HepG2 (cell line): ENCODE data around the gene COQ3. TPM values are rescaled to one million over a fixed set of nuclear protein-coding genes. Genes with fewer than 3 reads are reported as not detected.
A peak's percentile ranks its signal among the peaks of the same experiment; 100 is the strongest.

Experiments
- CEBPG ChIP-seq: IDR thresholded peaks from 2 replicates; pipeline ENCODE4 v1.6.1; 2016
- CHD4 ChIP-seq: fragments of 200-600 bp; sonication (generic); IDR thresholded peaks from 2 replicates; pipeline ENCODE4 v1.7.0; 2017; ENCODE audit warnings: mild to moderate bottlenecking, low read length, borderline replicate concordance
- FOXP1 ChIP-seq, 2 experiments: fragments of 450-650 bp in 1 of 2; IDR thresholded peaks; 2 replicates each; pipeline ENCODE4 v1.6.1; 2017 to 2018; ENCODE audit warnings: antibody characterized with exemption in 1 of 2
- GATAD1 ChIP-seq: IDR thresholded peaks from 2 replicates; pipeline ENCODE4 v1.6.1; 2016; ENCODE audit warnings: missing genetic modification reagents, missing compliant biosample characterization
- HMGA1 ChIP-seq: sonication (generic); formaldehyde crosslinking; conservative IDR thresholded peaks from 2 replicates; pipeline ENCODE4 v1.4.0; 2020; ENCODE audit warnings: missing genetic modification reagents
- ISL2 ChIP-seq: sonication (generic); formaldehyde crosslinking; IDR thresholded peaks from 2 replicates; pipeline ENCODE4 v1.5.0; 2020; ENCODE audit warnings: missing genetic modification reagents
- KLF13 ChIP-seq: sonication (generic); formaldehyde crosslinking; IDR thresholded peaks from 2 replicates; pipeline ENCODE4 v1.4.0; 2020; ENCODE audit warnings: mild to moderate bottlenecking, missing genetic modification reagents
- MBD4 ChIP-seq: IDR thresholded peaks from 2 replicates; pipeline ENCODE4 v1.6.1; 2012; ENCODE audit warnings: low read length, inconsistent platforms, borderline replicate concordance
- NCOA1 ChIP-seq: sonication (generic); formaldehyde crosslinking; IDR thresholded peaks from 2 replicates; pipeline ENCODE4 v1.9.0; 2021; ENCODE audit warnings: missing genetic modification reagents
- STAT6 ChIP-seq: sonication (generic); formaldehyde crosslinking; IDR thresholded peaks from 2 replicates; pipeline ENCODE4 v1.4.0; 2020; ENCODE audit warnings: missing genetic modification reagents, mild to moderate bottlenecking, borderline replicate concordance
- TEAD3 ChIP-seq: optimal IDR thresholded peaks from 2 replicates; pipeline ENCODE3; 2016; ENCODE audit warnings: borderline replicate concordance
- ZBTB43 ChIP-seq: sonication (generic); formaldehyde crosslinking; conservative IDR thresholded peaks from 2 replicates; pipeline ENCODE4 v1.4.0; 2020; ENCODE audit warnings: missing genetic modification reagents
- ZBTB7A ChIP-seq: sonication (generic); formaldehyde crosslinking; IDR thresholded peaks from 2 replicates; pipeline ENCODE4 v1.8.0; 2022; ENCODE audit warnings: mild to moderate bottlenecking, missing genetic modification reagents
- ZKSCAN8 ChIP-seq: IDR thresholded peaks from 2 replicates; pipeline ENCODE4 v1.6.1; 2016; ENCODE audit warnings: borderline replicate concordance, missing genetic modification reagents, missing compliant biosample characterization
- ZNF205 ChIP-seq: IDR thresholded peaks from 2 replicates; pipeline ENCODE4 v1.6.1; 2018; ENCODE audit warnings: missing biosample characterization, missing genetic modification reagents
- ZNF263 ChIP-seq: sonication (generic); formaldehyde crosslinking; IDR thresholded peaks from 2 replicates; pipeline ENCODE4 v1.4.0; 2020; ENCODE audit warnings: missing genetic modification reagents
- ZNF292 ChIP-seq: sonication (generic); formaldehyde crosslinking; IDR thresholded peaks from 2 replicates; pipeline ENCODE4 v1.8.1; 2022; ENCODE audit warnings: mild to moderate bottlenecking, low read depth, missing genetic modification reagents, borderline replicate concordance
- ZNF501 ChIP-seq: sonication (generic); formaldehyde crosslinking; IDR thresholded peaks from 2 replicates; pipeline ENCODE4 v1.5.1; 2020; ENCODE audit warnings: mild to moderate bottlenecking, moderate library complexity, missing genetic modification reagents
- ZNF605 ChIP-seq: sonication (generic); formaldehyde crosslinking; IDR thresholded peaks from 2 replicates; pipeline ENCODE4 v1.8.0; 2022; ENCODE audit warnings: mild to moderate bottlenecking, missing genetic modification reagents
- ZNF687 ChIP-seq: sonication (generic); formaldehyde crosslinking; IDR thresholded peaks from 2 replicates; pipeline ENCODE4 v1.5.1; 2020; ENCODE audit warnings: mild to moderate bottlenecking, missing genetic modification reagents, moderate library complexity
- ZNF724P ChIP-seq: sonication (generic); formaldehyde crosslinking; IDR thresholded peaks from 2 replicates; pipeline ENCODE4 v1.8.0; 2022; ENCODE audit warnings: missing genetic modification reagents, borderline replicate concordance
- ZNF737 ChIP-seq: sonication (generic); formaldehyde crosslinking; IDR thresholded peaks from 2 replicates; pipeline ENCODE4 v1.5.0; 2020; ENCODE audit warnings: missing genetic modification reagents, mild to moderate bottlenecking, borderline replicate concordance
- ZSCAN29 ChIP-seq: sonication (generic); formaldehyde crosslinking; conservative IDR thresholded peaks from 2 replicates; pipeline ENCODE4 v1.4.0; 2020; ENCODE audit warnings: mild to moderate bottlenecking, missing genetic modification reagents
- polyA plus RNA-seq, 8 experiments: library from polyadenylated mRNA; depleted of rRNA in 3 of 8; stranded (reverse) in 7 of 8; unstranded in 1 of 8; fragments of >200 nt; fragmentation: Illumina TruSeq in 4 of 8; extraction: Trizol in 4 of 8; gene quantifications; 2 replicates each; pipeline versions ENCODE4 v1.2.1 to v1.2.3, GENCODE V29; 2011 to 2016; ENCODE audit warnings: low read depth in 4 of 8, missing spikeins in 1 of 8, mixed read lengths in 1 of 8; ENCODE audit not compliant: insufficient read depth in 1 of 8
- total RNA-seq, 5 experiments: library from RNA; depleted of rRNA; stranded (reverse); fragments of >200 nt; fragmentation: Illumina TruSeq; extraction: Trizol; gene quantifications; 2 replicates each; pipeline ENCODE4 v1.2.3, GENCODE V29; 2016; ENCODE audit warnings: low read depth in 1 of 5

Gene COQ3
- total and polyA plus RNA-seq, 2 of the 13 experiments (the other 11 are each of a cell fraction or from before 2014, with no cell fraction given): 5.3 to 20.5 TPM

GRCh38 chr6:99393698-99394531 lies at the start of gene COQ3 (continued):
- TF ChIP-seq STAT6 (CRISPR knock-in tag): no peak
- TF ChIP-seq ZNF605 (CRISPR knock-in tag): peak; percentile 74; the same call in 1 of the 2 replicates
- no peak; the same call in 1 of the 2 replicates for TF ChIP-seq ZNF724P (CRISPR knock-in tag)
- no peak for TF ChIP-seq MBD4
- no peak for TF ChIP-seq ZSCAN29 (CRISPR knock-in tag)
- peak; percentile 92 for TF ChIP-seq ZNF687
- TF ChIP-seq HMGA1 (CRISPR knock-in tag): no peak
- no peak for TF ChIP-seq CHD4
- no peak for TF ChIP-seq ZNF292 (CRISPR knock-in tag)
- no peak for TF ChIP-seq NCOA1
- TF ChIP-seq TEAD3: no peak
- TF ChIP-seq ZBTB7A: no peak
- TF ChIP-seq GATAD1 (CRISPR knock-in tag): peak; percentile 73
- no peak for TF ChIP-seq ZNF263 (CRISPR knock-in tag)
- TF ChIP-seq FOXP1 (IDR thresholded peaks at IDR 0.05): no peak
- no peak for TF ChIP-seq FOXP1 (CRISPR knock-in tag; IDR thresholded peaks at IDR 0.05)
- no peak for TF ChIP-seq ZNF205 (CRISPR knock-in tag)
- no peak for TF ChIP-seq ZNF737 (CRISPR knock-in tag)
- TF ChIP-seq CEBPG: no peak
- peak; percentile 59; the same call in 1 of the 2 replicates for TF ChIP-seq ISL2 (CRISPR knock-in tag)
- TF ChIP-seq ZKSCAN8: no peak; the same call in 1 of the 2 replicates
- TF ChIP-seq ZNF501 (CRISPR knock-in tag): peak; percentile 86
- no peak for TF ChIP-seq ZBTB43 (CRISPR knock-in tag)
- no peak for TF ChIP-seq KLF13 (CRISPR knock-in tag)
